GM18505 (cell line): ENCODE results near the gene MPPED1.

Experiments
- ATAC-seq: cut with Tn5 transposase; IDR thresholded peaks from one replicate; pipeline ENCODE4 v1.9.1; 2021; ENCODE audit not compliant: unreplicated experiment
- POLR2A ChIP-seq: IDR thresholded peaks from 4 replicates; pipeline ENCODE4 v1.6.1; 2011; ENCODE audit warnings: borderline replicate concordance; ENCODE audit not compliant: insufficient read depth, insufficient read length; ENCODE audit errors: extremely low read depth

MPPED1 gene

DNA sequence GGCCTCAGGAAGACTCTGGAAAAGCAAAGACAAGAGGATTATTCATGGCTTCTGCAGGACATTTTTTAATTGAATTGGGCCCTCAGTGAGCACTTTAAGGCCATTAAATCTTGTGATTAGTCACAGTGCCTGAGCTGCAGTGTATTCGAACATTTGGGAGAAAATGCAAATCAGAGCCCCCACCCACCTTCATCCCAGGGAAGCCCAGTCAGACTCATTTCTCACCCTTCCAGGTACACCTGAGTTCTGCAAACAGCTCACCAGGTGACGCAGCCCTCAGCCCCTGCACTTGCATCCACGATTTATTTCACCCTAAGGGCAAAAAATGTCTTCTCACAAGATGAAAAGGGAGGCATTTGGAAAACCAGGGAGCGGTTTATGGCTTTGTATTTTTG lies 128.7 kb downstream of the MPPED1 start:
- ATAC-seq, result no peak
- no peak for TF ChIP-seq POLR2A

DNA sequence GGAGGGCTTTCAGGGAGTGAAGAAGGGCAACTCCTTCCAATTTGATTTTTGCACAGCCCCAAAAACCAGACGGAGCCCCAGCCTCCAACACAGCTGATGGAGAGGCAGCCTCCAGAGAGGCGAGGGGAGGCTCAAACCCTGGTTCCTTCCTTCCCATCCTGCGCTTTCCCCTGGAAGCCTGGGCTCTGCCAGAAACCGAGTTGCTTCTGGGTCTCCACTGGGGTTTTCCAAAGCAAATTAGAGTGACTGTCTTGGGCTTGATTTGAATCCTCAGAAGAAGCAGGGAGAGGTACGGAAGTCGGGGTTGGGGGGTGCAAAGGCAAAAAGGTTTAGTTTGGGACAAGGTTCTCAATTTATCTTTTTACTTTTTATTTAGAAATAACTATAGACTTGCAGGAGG lies 129.2 kb downstream of the MPPED1 start:
- no peak for ATAC-seq
- no peak for TF ChIP-seq POLR2A

DNA sequence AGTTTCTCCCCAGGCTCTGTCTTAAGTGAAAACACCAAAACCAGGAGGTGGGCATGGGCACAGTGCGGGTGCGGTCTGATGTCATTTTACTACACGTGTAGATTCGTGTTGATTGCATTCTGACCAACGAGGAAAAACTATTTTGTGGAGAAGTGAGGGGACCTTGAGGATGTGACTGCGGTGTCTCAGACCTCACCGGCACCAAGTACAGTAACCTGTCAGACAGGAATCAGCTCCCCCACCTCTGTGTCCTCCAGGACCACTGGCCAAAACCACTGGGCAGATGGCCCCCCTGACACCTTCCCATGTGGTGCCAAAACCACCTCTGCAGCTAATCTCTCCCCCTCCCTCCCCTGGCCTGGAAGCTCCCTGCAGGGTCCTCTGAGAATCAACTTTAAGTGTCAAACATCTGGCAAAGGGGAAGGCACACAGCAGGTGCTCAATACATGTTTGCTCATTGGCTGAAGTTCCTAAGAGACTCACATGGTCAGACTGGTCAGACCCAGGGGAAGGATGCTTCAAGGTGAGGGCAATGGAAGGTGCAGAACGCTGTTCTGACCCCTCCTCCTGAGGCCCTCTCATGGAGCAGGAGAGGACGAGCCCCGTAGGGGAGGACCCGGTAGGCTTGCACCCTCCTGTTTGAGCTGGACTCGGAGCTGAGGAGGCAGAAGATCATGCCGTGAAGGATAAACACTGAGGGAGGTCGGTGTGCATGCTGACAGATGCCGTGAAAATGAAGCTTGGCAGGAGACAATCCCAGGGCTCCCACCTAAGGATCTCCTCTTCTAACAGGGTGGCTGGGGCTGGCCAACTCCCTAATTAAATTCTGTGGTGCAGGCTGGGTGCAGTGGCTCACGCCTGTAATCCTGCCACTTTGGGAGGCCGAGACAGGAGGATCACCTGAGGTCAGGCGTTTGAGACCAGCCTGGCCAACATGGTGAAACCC lies 129.9 kb downstream of the MPPED1 start:
- ATAC-seq, result no peak
- no peak for TF ChIP-seq POLR2A

DNA sequence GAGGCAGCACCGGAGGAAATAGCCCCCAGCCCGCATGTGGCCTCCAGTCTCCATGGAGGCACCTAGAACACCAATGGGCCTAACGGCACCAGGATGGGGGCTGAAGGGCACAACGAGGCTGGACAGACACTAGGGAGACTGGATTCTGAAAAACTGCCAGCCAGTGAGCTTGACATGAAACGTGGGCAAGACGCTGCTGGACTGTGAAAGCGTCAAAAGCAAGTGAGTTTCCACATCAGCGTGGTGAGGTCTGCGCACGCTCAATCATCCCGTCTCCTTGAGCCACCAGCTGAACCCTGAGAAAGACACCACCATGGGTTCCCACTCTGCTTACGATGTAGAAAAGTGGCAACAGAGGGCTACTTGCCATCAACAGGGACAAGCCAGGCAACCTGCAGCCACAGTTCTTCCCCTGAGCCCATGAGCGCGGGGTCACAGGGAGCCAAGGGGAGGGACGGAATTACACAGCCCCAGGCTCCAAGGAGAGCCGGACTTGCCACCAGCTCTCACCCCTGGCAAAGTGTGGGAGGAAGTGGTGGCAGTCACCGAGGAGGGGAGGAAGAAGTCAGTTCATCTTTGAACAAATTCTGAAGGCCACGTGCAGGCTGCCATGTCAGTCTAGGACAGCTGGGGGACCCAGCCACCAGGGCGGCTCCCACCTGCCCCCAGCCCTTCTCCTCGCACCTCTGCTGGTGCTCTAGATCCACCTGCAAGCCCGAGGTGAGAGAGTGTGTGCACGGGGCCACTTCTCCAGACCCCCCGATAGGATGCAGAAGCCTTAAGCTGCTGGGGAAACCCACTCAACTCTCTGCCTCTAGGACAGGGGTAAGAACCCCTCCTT lies 131.1 kb downstream of the MPPED1 start:
- no peak for ATAC-seq
- no peak for TF ChIP-seq POLR2A

DNA sequence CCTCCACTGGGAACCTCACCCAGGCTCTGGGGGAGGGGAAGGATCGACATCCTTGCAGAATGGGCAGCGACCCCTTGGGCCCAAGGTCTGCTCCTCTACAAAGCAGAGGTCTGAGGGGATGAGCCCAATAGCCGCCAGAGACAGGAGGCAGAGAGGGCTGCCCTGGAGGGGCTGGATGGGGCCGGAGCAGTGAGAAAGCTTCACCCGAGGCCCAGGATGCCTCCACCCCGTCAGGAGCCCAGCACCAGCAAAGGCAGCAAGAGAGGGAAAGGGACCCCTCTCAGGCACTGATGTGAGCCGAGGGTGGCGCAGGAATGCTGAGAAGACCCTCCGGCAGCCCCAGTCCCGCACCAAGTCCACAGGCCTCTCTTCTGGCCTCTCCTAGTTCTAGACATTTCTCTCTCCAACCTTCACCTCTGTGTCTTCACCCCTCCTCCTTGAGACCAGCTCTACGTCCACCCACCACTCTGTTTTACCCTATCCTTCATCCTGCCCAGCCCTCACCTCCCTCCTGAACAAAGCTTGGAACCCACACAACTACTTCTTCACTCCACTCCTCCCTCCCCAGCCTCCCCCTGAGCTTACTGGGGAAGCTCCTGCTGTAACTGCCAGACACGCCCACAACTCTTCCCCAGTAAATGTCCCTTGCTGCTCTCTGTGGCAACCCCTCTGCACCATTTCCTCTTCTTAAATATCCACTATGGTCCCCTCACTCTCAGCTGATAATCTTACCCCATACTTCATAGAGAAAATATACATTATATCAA lies 131.9 kb downstream of the MPPED1 start:
- no peak for TF ChIP-seq POLR2A
- no peak for ATAC-seq

DNA sequence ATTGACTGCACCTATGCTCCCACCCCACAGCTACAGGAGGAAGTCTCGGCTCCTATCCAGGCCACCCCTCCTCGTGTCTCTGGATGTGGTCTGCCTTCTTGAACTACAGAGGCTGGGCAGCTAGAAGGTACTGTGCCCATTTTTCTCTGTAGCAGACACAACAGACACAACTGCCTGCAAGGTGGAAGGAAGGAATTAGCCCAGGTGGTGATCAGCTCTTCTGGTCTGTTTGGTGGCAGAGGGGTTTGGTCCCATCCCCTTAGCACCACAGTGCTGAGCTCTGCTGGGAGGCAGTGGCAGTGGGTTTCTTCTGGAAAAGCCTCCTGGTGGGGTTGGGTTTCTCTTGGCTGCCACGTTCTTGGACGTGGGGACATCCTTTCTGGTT lies 132.5 kb downstream of the MPPED1 start:
- no peak for ATAC-seq
- TF ChIP-seq POLR2A, result no peak

DNA sequence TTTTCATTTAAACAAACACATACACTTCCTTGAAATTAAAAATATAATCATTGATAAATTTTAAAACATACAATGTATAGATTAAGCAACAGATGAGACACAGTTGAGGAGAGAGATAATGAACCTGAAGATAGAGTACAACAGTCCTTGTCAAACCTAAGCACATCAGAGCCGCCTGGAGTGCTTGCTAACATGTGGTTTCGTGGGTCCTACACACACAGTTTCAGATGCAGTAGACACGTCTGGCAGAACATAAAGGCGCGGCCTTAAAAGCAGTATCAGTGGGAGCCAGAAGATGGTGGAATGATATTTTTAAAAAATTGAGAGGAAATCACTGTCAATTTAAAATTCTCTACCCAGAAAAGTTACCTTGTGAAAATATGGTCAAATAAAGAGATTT lies 134.4 kb downstream of the MPPED1 start:
- ATAC-seq, result no peak

DNA sequence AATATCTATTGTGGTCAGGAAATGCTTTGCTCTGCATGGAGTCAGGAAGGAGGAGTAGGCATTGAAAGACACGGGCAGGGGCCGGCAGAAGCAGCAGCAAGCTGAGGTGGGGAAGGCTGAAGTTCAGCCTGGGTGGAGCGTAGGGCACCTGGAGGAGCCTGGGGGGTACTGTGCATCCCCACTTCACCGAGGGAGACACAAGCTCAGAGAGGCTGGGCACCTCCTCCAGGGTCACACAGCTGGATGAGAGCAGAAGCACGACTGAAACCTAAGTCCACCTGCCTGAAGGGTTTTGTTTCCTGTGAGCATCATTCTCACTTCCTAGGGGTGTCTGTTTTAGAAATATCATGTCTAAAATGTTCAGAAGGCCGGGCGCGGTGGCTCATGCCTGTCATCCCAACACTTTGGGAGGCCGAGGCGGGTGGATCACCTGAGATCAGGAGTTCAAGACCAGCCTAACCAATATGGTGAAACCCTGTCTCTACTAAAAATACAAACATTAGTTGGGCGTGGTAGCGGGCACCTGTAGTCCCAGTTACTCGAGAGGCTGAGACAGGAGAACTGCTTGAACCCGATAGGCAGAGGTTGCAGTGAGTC lies 138.3 kb downstream of the MPPED1 start:
- TF ChIP-seq POLR2A, result no peak
- no peak for ATAC-seq

More for the DNA sequence above, 134.4 kb downstream of the MPPED1 start:
- TF ChIP-seq POLR2A, result no peak

DNA sequence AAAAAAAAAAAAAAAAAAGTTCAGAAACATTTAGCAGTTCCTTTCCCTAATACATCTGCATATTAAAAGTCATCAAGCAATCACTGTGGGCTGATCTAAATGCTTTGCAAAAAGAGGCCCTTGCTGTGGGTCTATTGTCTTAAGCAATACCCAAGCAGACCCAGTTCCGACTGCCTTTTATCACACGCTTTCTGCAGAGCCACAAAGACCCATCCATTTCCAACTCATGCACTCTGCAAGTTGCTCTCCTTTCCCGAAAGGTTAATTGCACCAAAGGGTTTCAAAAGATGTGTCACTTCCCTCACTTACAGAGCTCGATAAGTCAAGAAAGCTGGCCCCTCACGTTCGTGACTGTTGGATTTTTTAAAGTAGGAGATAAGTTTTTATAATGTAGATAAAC lies 138.9 kb downstream of the MPPED1 start:
- no peak for TF ChIP-seq POLR2A
- no peak for ATAC-seq

DNA sequence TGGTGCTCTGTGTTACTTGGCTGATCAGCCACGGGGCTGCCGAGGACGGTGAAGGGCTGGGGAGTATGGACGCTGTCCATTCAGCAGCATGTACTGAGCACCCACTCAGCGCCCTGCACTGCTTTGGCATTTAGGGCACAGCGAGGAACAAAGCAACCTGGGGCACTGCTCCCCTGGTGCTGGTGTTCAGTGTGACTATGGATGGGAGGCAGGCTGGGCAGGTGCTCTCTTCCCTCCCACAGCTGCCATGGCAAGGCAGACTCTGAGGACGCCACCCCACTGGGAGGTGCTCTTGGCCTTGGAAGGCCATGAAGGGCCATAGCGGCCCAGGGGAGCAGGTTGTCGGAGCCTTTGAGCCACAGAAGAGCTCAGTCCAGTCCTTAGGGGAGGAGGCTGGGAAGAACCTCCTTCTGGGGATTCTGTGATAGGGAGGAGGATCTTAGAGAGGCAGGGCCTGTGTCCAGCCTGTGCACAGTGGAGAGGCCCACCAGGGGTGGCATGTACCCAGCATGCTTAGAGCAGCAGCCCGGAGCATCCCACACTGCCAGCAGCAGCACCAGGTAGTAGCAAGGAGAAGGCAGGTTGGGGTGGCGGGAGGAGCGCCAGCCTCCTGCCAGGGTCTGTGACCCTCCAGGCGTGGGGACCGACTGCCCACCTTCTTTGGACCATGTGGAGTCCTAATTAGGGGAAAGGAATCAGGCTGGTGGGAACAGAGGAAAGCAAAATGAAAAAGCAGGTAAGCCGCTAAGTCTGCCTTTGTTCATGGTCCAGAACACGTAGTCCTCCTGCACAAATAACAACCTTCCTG lies 141.8 kb downstream of the MPPED1 start:
- no peak for TF ChIP-seq POLR2A
- ATAC-seq, result no peak

DNA sequence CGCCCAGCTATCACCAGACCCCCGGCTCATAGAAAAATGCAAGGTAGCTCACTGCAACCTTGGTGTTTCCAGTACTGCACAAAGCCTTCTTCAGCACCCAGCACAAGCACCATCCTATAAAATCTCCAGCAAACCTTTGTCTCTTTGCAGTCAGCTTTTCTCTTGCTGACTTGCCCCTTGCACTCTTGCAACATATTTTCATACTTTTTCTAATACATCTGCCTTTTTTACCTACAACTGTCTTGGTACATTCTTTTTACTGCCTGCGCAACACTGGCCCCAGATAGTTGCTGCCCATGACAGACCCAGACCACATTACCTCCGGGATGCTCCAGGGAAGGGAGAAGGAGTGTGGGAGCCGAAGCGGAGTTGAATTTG lies 142.4 kb downstream of the MPPED1 start:
- TF ChIP-seq POLR2A, result no peak
- no peak for ATAC-seq
